Testis (tissue), 2 donors: ENCODE data around the gene PROC.

Source experiments
- CTCF ChIP-seq, 3 experiments: fragments of 450-650 bp in 2 of 3; fragments of 200-600 bp in 1 of 3; sonication (generic) in 1 of 3; IDR thresholded peaks; one replicate each; pipeline ENCODE4 v1.5.1; 2016 to 2019; ENCODE audit warnings: antibody characterized with exemption in 3 of 3, mild to moderate bottlenecking in 2 of 3, moderate library complexity in 1 of 3
- POLR2A ChIP-seq: fragments of 450-650 bp; IDR thresholded peaks from one replicate; pipeline ENCODE4 v1.6.1; 2017; ENCODE audit warnings: antibody characterized with exemption, mild to moderate bottlenecking, moderate library complexity

- TF ChIP-seq POLR2A (no peak), CTCF (IDR thresholded peaks at IDR 0.05) (no peak)
Measured at GRCh38 chr2:127426501-127427354, 8.5 kb downstream of the PROC start.
